Activated T-helper 2 cell treated with anti-CD3 and anti-CD28 coated beads, Interferon-gamma antibody, Interleukin-2, Interleukin-4, amounts not matched to agents 10 μg/mL and 5 μg/mL and 100 μg/mL, durations not matched to agents 14 hours and 24 hours and 36 hours (primary cell): ENCODE measurements around the gene PITRM1. TPM values are rescaled to one million over a fixed set of nuclear protein-coding genes. Genes with fewer than 3 reads are reported as not detected.
A peak's percentile ranks its signal among the peaks of the same experiment; 100 is the strongest.

Experiments
- DNase-seq: peaks from one replicate; pipeline ENCODE4 v3.0.0; 2021; ENCODE audit warnings: low spot score
- H3K27ac Mint-ChIP-seq: one replicate; pipeline ENCODE4 v1.8.0; 2021; ENCODE audit warnings: mixed read lengths
- H3K27me3 Mint-ChIP-seq: one replicate; pipeline ENCODE4 v1.8.0; 2021; ENCODE audit warnings: low read depth, mixed read lengths
- H3K36me3 Mint-ChIP-seq: one replicate; pipeline ENCODE4 v1.8.0; 2021; ENCODE audit warnings: low read depth, mixed read lengths
- H3K4me1 Mint-ChIP-seq: one replicate; pipeline ENCODE4 v1.8.0; 2021; ENCODE audit warnings: low read depth, mixed read lengths
- H3K4me3 Mint-ChIP-seq: one replicate; pipeline ENCODE4 v1.8.0; 2021; ENCODE audit warnings: low read depth, mild to moderate bottlenecking, moderate library complexity, mixed read lengths
- H3K9me3 Mint-ChIP-seq: one replicate; pipeline ENCODE4 v1.8.0; 2021; ENCODE audit warnings: mixed read lengths
- intact Hi-C: fragments of 100-400 bp; cut with micrococcal nuclease; formaldehyde crosslinking; loops from one replicate; pipeline ENCODE4 v1.15.1; 2023
- total RNA-seq: library from RNA; stranded (reverse); gene quantifications from 2 replicates; pipeline ENCODE4 v1.2.3, GENCODE V29; 2022

Gene PITRM1
- total RNA-seq, 1 donor from 2014 or later: 84.5 TPM

- peaks cover 73% of the 10 kb centered on the region for H3K36me3 Mint-ChIP-seq
- H3K27me3 Mint-ChIP-seq: no peaks in the 10 kb centered on the region
- intact Hi-C loops: loop anchor here (10.0 kb wide), 2 partner anchors 149 to 661 kb away; no protein-coding TSS in a partner anchor
- peak overlapping the region; percentile 54 for H3K4me3 Mint-ChIP-seq
- H3K4me1 Mint-ChIP-seq: peaks cover 66% of the 10 kb centered on the region
- DNase-seq: no peak
- peak overlapping the region; percentile 94 for H3K27ac Mint-ChIP-seq
- no peaks in the 10 kb centered on the region for H3K9me3 Mint-ChIP-seq
Measured at GRCh38 chr10:3093996-3094395, 78.6 kb downstream of the PITRM1 start.

DNA sequence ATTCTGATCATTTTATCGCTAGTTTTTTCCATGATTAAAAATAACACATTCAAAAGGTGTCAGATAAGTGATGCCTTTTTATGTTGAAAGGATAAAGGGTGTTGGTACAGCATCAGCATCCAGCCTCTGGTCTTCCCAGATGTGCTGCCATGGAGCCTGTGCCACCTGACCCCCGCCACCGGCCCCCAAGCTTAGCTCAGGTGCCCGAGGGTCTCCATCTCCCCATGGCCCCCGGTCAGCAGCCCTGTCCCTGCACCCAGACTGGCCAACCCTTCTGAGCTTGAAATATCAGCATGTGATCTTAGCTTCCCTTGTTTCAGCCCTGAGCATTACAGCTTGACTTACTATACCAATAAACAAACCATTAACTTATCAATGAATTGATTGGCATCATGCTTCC lies 80.7 kb downstream of the PITRM1 start:
- Mint-ChIP-seq H3K9me3 (no peaks in the 10 kb centered on the region), H3K27me3 (no peaks in the 10 kb centered on the region), H3K36me3 (peaks cover 73% of the 10 kb centered on the region), H3K27ac (peak overlapping the region; percentile 17), H3K4me3 (peak overlapping the region; percentile 9), H3K4me1 (peaks cover 65% of the 10 kb centered on the region)
- intact Hi-C loops: loop anchor here (10.0 kb wide), 2 partner anchors 147 to 663 kb away; no protein-coding TSS in a partner anchor
- no peak for DNase-seq

DNA sequence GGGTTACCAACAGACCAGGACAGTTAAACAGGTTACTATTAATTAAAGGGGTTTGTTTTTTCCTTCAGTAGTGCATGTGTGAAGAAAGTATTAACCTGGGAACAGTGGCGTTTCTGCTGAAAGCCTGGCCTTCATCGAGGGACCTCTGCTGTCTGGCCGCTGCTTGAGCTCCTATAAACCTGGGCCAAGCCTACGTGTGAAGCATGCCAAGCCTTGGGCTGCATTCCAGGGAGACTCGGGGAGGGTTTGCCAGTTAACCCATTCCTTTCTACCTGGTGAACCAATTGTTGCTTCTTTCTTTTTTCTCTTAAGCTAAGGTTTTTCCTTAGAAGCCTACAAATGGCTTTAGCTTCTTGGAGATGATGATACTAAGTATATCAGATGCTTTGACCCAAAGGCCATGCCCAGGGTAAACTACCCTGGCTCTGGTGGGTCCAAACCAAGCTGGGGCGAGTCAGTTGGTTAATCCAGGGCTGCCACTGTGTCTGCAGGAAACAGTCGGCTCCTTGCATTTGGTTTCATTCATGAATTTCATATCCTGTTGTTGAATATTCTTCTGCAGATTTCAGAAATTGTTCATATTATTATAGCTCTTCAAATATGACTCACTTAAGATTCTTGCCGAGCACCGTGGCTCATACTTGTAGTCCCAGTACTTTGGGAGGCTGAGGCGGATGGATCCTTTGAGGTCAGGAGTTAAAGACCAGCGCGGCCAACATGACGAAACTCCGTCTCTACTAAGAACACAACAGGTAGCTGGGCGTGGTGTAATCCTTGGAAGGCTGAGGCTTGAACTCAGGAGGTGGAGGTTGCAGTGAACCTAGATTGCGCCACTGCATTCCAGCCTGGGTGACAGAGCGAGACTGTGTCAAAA lies 81.4 kb downstream of the PITRM1 start:
- H3K4me1 Mint-ChIP-seq: peaks cover 64% of the 10 kb centered on the region
- H3K4me3 Mint-ChIP-seq: peak overlapping the region; percentile 26
- intact Hi-C loops: loop anchor here (10.0 kb wide), 2 partner anchors 146 to 664 kb away; no protein-coding TSS in a partner anchor
- peak overlapping the region; percentile 88 for H3K27ac Mint-ChIP-seq
- no peaks in the 10 kb centered on the region for H3K9me3 Mint-ChIP-seq
- no peaks in the 10 kb centered on the region for H3K27me3 Mint-ChIP-seq
- peaks cover 81% of the 10 kb centered on the region for H3K36me3 Mint-ChIP-seq
- no peak for DNase-seq

DNA sequence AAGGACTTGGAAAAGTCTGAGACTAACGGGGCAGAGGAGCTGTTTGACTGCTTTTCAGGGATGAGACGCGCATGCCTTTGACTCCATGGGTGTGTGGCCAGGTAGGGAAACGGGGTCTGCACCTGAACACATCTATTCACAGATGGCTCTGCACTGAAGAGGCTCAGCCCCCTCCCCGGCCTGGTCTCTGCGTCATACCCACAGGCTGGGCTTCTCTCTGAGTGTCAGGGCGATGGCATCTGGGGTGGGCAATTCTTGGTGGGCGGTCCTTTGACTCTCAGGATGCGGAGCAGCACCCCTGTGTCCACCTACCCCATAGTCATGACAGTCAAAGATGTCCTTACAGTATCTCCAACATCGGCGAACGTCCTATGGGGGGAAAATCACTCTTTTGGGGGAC lies 82.2 kb downstream of the PITRM1 start:
- Mint-ChIP-seq H3K9me3 (no peaks in the 10 kb centered on the region), H3K36me3 (peaks cover 79% of the 10 kb centered on the region)

More for the DNA sequence above, 82.2 kb downstream of the PITRM1 start:
- intact Hi-C loops: loop anchor here (10.0 kb wide), 2 partner anchors 146 to 664 kb away; no protein-coding TSS in a partner anchor
- no peak for DNase-seq
- H3K27me3 Mint-ChIP-seq: no peaks in the 10 kb centered on the region
- no peak overlapping the region for H3K4me3 Mint-ChIP-seq
- H3K27ac Mint-ChIP-seq: no peak overlapping the region
- peaks cover 57% of the 10 kb centered on the region for H3K4me1 Mint-ChIP-seq

Other genes starting within 250 kb of the PITRM1 start
- 250 and 255 TPM in 2 replicates for gene PFKP, start 105.2 kb downstream of the PITRM1 start, total RNA-seq